ENCODE data around the gene WDR77. TPM values are rescaled to one million over a fixed set of nuclear protein-coding genes. Genes with fewer than 3 reads are reported as not detected.

The WDR77 gene
- total RNA-seq, 1 experiment from 2014 or later, result 42.5 TPM

DNA sequence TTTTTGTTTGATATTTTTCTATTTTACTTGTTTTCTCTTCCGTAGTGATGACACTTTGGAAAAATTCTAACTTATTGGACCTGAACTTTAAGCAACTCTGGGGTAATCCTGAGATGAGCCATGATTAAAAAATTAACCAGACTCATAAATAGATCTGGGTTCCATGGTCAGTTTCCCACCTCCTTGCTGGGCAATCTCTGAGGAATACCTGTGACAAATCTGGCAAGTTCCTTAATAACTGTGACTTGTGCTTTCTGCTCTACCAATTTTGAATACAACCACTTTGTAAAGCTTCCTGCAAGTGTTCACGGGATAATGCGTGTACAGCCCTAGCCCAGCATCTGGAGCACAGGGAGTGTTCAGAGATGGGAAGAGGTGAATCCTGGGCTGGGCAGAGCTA is 24.8 kb downstream of the WDR77 start:
- BruUV-seq (replicated peaks), result no TSS peak
- TF ChIP-seq, protein P1, sequence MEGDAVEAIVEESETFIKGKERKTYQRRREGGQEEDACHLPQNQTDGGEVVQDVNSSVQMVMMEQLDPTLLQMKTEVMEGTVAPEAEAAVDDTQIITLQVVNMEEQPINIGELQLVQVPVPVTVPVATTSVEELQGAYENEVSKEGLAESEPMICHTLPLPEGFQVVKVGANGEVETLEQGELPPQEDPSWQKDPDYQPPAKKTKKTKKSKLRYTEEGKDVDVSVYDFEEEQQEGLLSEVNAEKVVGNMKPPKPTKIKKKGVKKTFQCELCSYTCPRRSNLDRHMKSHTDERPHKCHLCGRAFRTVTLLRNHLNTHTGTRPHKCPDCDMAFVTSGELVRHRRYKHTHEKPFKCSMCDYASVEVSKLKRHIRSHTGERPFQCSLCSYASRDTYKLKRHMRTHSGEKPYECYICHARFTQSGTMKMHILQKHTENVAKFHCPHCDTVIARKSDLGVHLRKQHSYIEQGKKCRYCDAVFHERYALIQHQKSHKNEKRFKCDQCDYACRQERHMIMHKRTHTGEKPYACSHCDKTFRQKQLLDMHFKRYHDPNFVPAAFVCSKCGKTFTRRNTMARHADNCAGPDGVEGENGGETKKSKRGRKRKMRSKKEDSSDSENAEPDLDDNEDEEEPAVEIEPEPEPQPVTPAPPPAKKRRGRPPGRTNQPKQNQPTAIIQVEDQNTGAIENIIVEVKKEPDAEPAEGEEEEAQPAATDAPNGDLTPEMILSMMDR (IDR thresholded peaks at IDR 0.05 in 2 of 3, conservative IDR thresholded peaks at IDR 0.05 in 1 of 3; ENCODE audit: borderline replicate concordance in 1 of 3, insufficient read depth in 1 of 3, low read depth in 2 of 3, low read length in 2 of 3), result no peak
- TF ChIP-seq EZH2phosphoT487 (IDR thresholded peaks at IDR 0.05; ENCODE audit: borderline replicate concordance), result no peak
- TF ChIP-seq EZH2 (IDR thresholded peaks at IDR 0.05), result no peak
- no peak for TF ChIP-seq POLR2A (IDR thresholded peaks at IDR 0.05; ENCODE audit: borderline replicate concordance, extremely low read depth, insufficient read depth, insufficient read length)
- no peak for TF ChIP-seq FOSL1 (IDR thresholded peaks at IDR 0.05; ENCODE audit: low read depth)
- TF ChIP-seq, protein P2, sequence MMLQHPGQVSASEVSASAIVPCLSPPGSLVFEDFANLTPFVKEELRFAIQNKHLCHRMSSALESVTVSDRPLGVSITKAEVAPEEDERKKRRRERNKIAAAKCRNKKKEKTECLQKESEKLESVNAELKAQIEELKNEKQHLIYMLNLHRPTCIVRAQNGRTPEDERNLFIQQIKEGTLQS (IDR thresholded peaks at IDR 0.05), result no peak
- TF ChIP-seq SIN3A (IDR thresholded peaks at IDR 0.05; ENCODE audit: low read depth), result no peak
- TF ChIP-seq SRF (IDR thresholded peaks at IDR 0.05; ENCODE audit: low read depth), result no peak
- no peak for TF ChIP-seq ZNF274 (IDR thresholded peaks at IDR 0.05; ENCODE audit: low read depth, low read length)
- no peak for TF ChIP-seq CEBPB (IDR thresholded peaks at IDR 0.05; ENCODE audit: low read depth)
- no peak for TF ChIP-seq EGR1 (IDR thresholded peaks at IDR 0.05; ENCODE audit: low read depth)
- TF ChIP-seq SP1 (IDR thresholded peaks at IDR 0.05; ENCODE audit: low read depth), result no peak
- no peak for ATAC-seq
- RAD21 ChIA-PET (ENCODE audit: low non-redundant PET in 1 of 2, low total read pairs in 2 of 2, uncharacterized antibody in 2 of 2, unreplicated experiment in 2 of 2), result no interaction called here
- Histone ChIP-seq H3K36me3 (ENCODE audit: control insufficient read depth in 1 of 2, insufficient read depth in 2 of 2, low read length in 2 of 2) (no peaks in the 10 kb centered on the region), H3K9ac (ENCODE audit: low read length) (no peak overlapping the region), H3K4me2 (ENCODE audit: low read length) (no peak overlapping the region), H3K4me1 (ENCODE audit: control insufficient read depth in 1 of 2, insufficient read depth in 2 of 2, low read length in 2 of 2) (no peaks in the 10 kb centered on the region), H3K27ac (ENCODE audit: low read depth, low read length) (no peak overlapping the region), H2AFZ (ENCODE audit: low read depth, low read length, poor library complexity, severe bottlenecking) (no peak overlapping the region), H4K20me1 (ENCODE audit: insufficient read depth) (no peaks in the 10 kb centered on the region), H3K27me3 (ENCODE audit: insufficient read depth, low read length) (no peaks in the 10 kb centered on the region), H3K9me3 (ENCODE audit: control insufficient read depth in 1 of 2, insufficient read depth in 1 of 2, low read depth in 1 of 2, low read length in 2 of 2) (no peaks in the 10 kb centered on the region), H3K79me2 (ENCODE audit: insufficient read depth, low read length) (no peaks in the 10 kb centered on the region), H3K9me2 (ENCODE audit: insufficient read depth) (no peaks in the 10 kb centered on the region), H3K4me3 (replicated peaks in 1 of 2; ENCODE audit: low read depth in 1 of 2, low read length in 2 of 2) (no peak overlapping the region)
- POLR2A ChIA-PET, result no interaction called here
- intact Hi-C loops (cut with micrococcal nuclease), result no loop called here
- CTCF ChIA-PET, result no interaction called here
- DNase-seq (ENCODE audit: low read depth, low spot score), result no peak
